ENCODE results near the gene SCFD2. TPM values are rescaled to one million over a fixed set of nuclear protein-coding genes. Genes with fewer than 3 reads are reported as not detected.
"Not testable (repeated sequence)": the region's sequence is repeated elsewhere in the genome, so short reads cannot be mapped to it uniquely, and the experiment has no call there.

Gene SCFD2
- total RNA-seq, 4 donors from 2014 or later = 8.9 to 16.0 (median 14.8) TPM

- DNase-seq (no peak), ATAC-seq (no peak)
- in situ Hi-C loops (cut with MboI; ENCODE audit: low sequenced_read_pairs in 4 of 4) = loop anchor here in 2 of 4 donors (25.0 kb wide), 4 partner anchors 101 to 1026 kb away; no protein-coding TSS in a partner anchor
- Histone ChIP-seq H3K27me3 (no peaks in the 10 kb centered on the region), H3K36me3 (no peaks in the 10 kb centered on the region), H3K9me3 (no peaks in the 10 kb centered on the region), H3K4me1 (no peaks in the 10 kb centered on the region), H3K27ac (no peak overlapping the region), H3K4me3 (no peak overlapping the region)
- no peak for TF ChIP-seq POLR2A (IDR thresholded peaks at IDR 0.05)
- no peak for TF ChIP-seq CTCF (IDR thresholded peaks at IDR 0.05 in 4 of 5, conservative IDR thresholded peaks at IDR 0.05 in 1 of 5)
- intact Hi-C loops (cut with DNase I; ENCODE audit: low total_unique reads) = no loop called here
These were observed 179.8 kb downstream of the SCFD2 start for GRCh38 chr4:53185869-53186585.

- in situ Hi-C loops (cut with MboI; ENCODE audit: low sequenced_read_pairs in 4 of 4) (loop anchor here in 2 of 4 donors (25.0 kb wide), 4 partner anchors 104 to 1029 kb away; no protein-coding TSS in a partner anchor), intact Hi-C loops (cut with DNase I; ENCODE audit: low total_unique reads) (no loop called here)
- Histone ChIP-seq H3K36me3 (no peaks in the 10 kb centered on the region), H3K4me1 (no peaks in the 10 kb centered on the region), H3K27me3 (no peaks in the 10 kb centered on the region), H3K4me3 (no peak overlapping the region), H3K9me3 (no peaks in the 10 kb centered on the region), H3K27ac (no peak overlapping the region)
- TF ChIP-seq POLR2A (IDR thresholded peaks at IDR 0.05) = no peak
- TF ChIP-seq CTCF (IDR thresholded peaks at IDR 0.05 in 4 of 5, conservative IDR thresholded peaks at IDR 0.05 in 1 of 5) = no peak
- no peak for ATAC-seq
- DNase-seq = no peak
These were observed 182.1 kb downstream of the SCFD2 start for GRCh38 chr4:53183754-53184153.

DNA sequence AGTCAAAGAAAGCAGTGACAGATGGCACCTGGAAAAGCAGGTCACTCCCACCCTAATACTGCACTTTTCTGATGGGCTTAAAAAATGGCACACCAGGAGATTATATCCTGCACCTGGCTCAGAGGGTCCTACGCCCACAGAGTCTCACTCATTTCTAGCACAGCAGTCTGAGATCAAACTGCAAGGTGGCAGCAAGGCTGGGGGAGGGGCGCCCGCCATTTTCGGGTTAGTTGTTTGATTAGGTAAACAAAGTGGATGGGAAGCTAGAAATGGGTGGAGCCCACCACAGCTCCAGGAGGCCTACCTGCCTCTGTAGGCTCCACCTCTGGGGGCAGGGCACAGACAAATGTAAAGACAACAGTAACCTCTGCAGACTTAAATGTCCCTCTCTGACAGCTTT is 188.1 kb downstream of the SCFD2 start:
- H3K9me3 ChIP-seq; DNase-seq; H3K4me3 ChIP-seq; ATAC-seq; H3K4me1 ChIP-seq; H3K27ac ChIP-seq; intact Hi-C loops (cut with DNase I; ENCODE audit: low total_unique reads); H3K36me3 ChIP-seq; H3K27me3 ChIP-seq: not testable (repeated sequence)
- in situ Hi-C loops (cut with MboI; ENCODE audit: low sequenced_read_pairs in 4 of 4) = loop anchor here in 2 of 4 donors (25.0 kb wide), 4 partner anchors 110 to 1035 kb away; no protein-coding TSS in a partner anchor

DNA sequence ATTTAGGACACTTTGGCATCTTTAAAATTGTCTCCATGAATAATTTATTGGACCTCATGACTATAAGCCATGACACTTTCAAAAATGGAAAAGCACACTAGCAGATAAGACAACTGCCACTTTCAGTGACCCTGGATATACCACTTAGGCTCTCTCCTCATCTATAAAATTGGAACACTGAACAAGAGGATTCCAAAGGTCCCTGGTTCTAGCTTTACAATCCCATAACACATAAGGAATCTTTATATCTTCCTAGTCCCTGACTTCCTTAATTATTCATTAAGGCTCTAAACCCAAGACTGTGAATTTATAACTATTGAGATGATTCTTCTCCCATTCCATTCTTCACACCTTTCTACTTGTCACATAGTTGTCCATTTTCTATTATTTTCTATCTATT is 190.2 kb downstream of the SCFD2 start:
- Histone ChIP-seq H3K4me3 (no peak overlapping the region), H3K27me3 (no peaks in the 10 kb centered on the region), H3K27ac (no peak overlapping the region), H3K36me3 (no peaks in the 10 kb centered on the region), H3K4me1 (no peaks in the 10 kb centered on the region), H3K9me3 (no peaks in the 10 kb centered on the region)
- in situ Hi-C loops (cut with MboI; ENCODE audit: low sequenced_read_pairs in 4 of 4) (loop anchor here in 2 of 4 donors (25.0 kb wide), 4 partner anchors 112 to 1037 kb away; no protein-coding TSS in a partner anchor), intact Hi-C loops (cut with DNase I; ENCODE audit: low total_unique reads) (no loop called here)
- DNase-seq (no peak), ATAC-seq (no peak)
- TF ChIP-seq POLR2A (IDR thresholded peaks at IDR 0.05) (no peak), CTCF (IDR thresholded peaks at IDR 0.05 in 4 of 5, conservative IDR thresholded peaks at IDR 0.05 in 1 of 5) (no peak)

GRCh38 chr4:53174823-53175222 is 191.0 kb downstream of the SCFD2 start:
- Histone ChIP-seq H3K9me3 (no peaks in the 10 kb centered on the region), H3K36me3 (no peaks in the 10 kb centered on the region), H3K27me3 (no peaks in the 10 kb centered on the region), H3K4me1 (no peaks in the 10 kb centered on the region), H3K4me3 (no peak overlapping the region), H3K27ac (no peak overlapping the region)
- in situ Hi-C loops (cut with MboI; ENCODE audit: low sequenced_read_pairs in 4 of 4) (loop anchor here in 2 of 4 donors (25.0 kb wide), 4 partner anchors 112 to 1037 kb away; no protein-coding TSS in a partner anchor), intact Hi-C loops (cut with DNase I; ENCODE audit: low total_unique reads) (no loop called here)
- TF ChIP-seq POLR2A (IDR thresholded peaks at IDR 0.05) (no peak), CTCF (IDR thresholded peaks at IDR 0.05 in 4 of 5, conservative IDR thresholded peaks at IDR 0.05 in 1 of 5) (no peak)
- ATAC-seq (no peak), DNase-seq (no peak)
